HepG2 (cell line): ENCODE measurements around the gene KLHL36. TPM values are rescaled to one million over a fixed set of nuclear protein-coding genes. Genes with fewer than 3 reads are reported as not detected.

ENCODE experiments used
- ATAC-seq: fragments of 200-7000 bp; cut with Tn5 transposase; 3 replicates; pipeline ENCODE4 v1.9.1; 2020; ENCODE audit warnings: mild to moderate bottlenecking, moderate library complexity
- BruUV-seq: library from RNA; stranded (reverse); fragments of 400-500 nt; replicated peaks from 2 replicates; lab custom pipeline; 2021; lab: Mats Ljungman, UMichigan
- CTCF ChIA-PET: fragments of 300-600 bp; formaldehyde crosslinking; extraction: SDS; loops from one replicate; lab custom pipeline; 2021; ENCODE audit warnings: low total read pairs, inconsistent platforms, low intra/inter-chr PET ratio; lab: Yijun Ruan, JAX
- POLR2A ChIA-PET: fragments of 350-600 bp; sonication (Branson Sonifier 250); formaldehyde crosslinking; loops from one replicate; lab custom pipeline; 2020; ENCODE audit warnings: antibody characterized with exemption, inconsistent platforms; lab: Yijun Ruan, JAX
- DNase-seq: peaks from one replicate; pipeline ENCODE4 v3.0.0-alpha.2; 2015; ENCODE audit warnings: low spot score
- FAIRE-seq: peaks from 3 replicates; lab custom pipeline; 2011; peaks lifted over from hg19 to GRCh38; lab: Jason Lieb, UNC
- H2AFZ ChIP-seq: one replicate; pipeline ENCODE4 v1.6.1; 2011; ENCODE audit warnings: low read length, inconsistent platforms
- H3K27ac ChIP-seq: fragments of 300-600 bp; 3 replicates; pipeline ENCODE4 v1.8.0; 2011; ENCODE audit warnings: mixed run types, mild to moderate bottlenecking, mixed read lengths, low read length, inconsistent platforms; ENCODE audit not compliant: insufficient read depth; ENCODE audit errors: extremely low read length
- H3K27me3 ChIP-seq, 2 experiments: fragments of 200-600 bp in 1 of 2; 2 replicates in 1 of 2; 3 replicates in 1 of 2; pipeline versions ENCODE4 v1.6.0 to v1.8.0; 2011; ENCODE audit warnings: low read length in 2 of 2, mild to moderate bottlenecking in 2 of 2, moderate library complexity in 2 of 2, inconsistent platforms in 1 of 2; ENCODE audit not compliant: insufficient read depth in 2 of 2, control insufficient read depth in 1 of 2
- H3K36me3 ChIP-seq, 2 experiments: fragments of 200-600 bp in 1 of 2; replicated peaks in 1 of 2; 2 replicates in 1 of 2; 3 replicates in 1 of 2; pipeline versions ENCODE4 v1.5.1 to v1.8.0; 2011; ENCODE audit warnings: low read length in 2 of 2, inconsistent platforms in 1 of 2; ENCODE audit not compliant: insufficient read depth in 2 of 2, control insufficient read depth in 1 of 2
- H3K4me1 ChIP-seq: 2 replicates; pipeline ENCODE4 v1.5.1; 2012; ENCODE audit warnings: low read length, inconsistent platforms; ENCODE audit not compliant: insufficient read depth
- H3K4me2 ChIP-seq: 2 replicates; pipeline ENCODE4 v1.6.0; 2011; ENCODE audit warnings: low read depth, low read length, inconsistent platforms
- H3K4me3 ChIP-seq, 3 experiments: fragments of 200-600 bp in 1 of 3; sonication (generic), shearing (Covaris generic) in 1 of 3; replicated peaks in 1 of 3; 2 replicates each; pipeline ENCODE4 v1.5.1; 2011 to 2016; ENCODE audit warnings: low read length in 3 of 3, inconsistent platforms in 2 of 3, low read depth in 2 of 3, mild to moderate bottlenecking in 2 of 3, control low read depth in 1 of 3, mixed read lengths in 1 of 3; ENCODE audit not compliant: insufficient read depth in 1 of 3
- H3K79me2 ChIP-seq: one replicate; pipeline ENCODE4 v1.6.1; 2011; ENCODE audit warnings: low read length, inconsistent platforms; ENCODE audit not compliant: insufficient read depth
- H3K9ac ChIP-seq: 2 replicates; pipeline ENCODE4 v1.6.0; 2011; ENCODE audit warnings: mild to moderate bottlenecking, low read depth, low read length, inconsistent platforms; ENCODE audit not compliant: insufficient read depth
- H3K9me3 ChIP-seq: 2 replicates; pipeline ENCODE4 v1.5.1; 2012; ENCODE audit warnings: mild to moderate bottlenecking, low read length
- H4K20me1 ChIP-seq: 2 replicates; pipeline ENCODE4 v1.6.0; 2011; ENCODE audit warnings: inconsistent platforms, mild to moderate bottlenecking, low read length, moderate library complexity; ENCODE audit not compliant: insufficient read depth
- ARNT ChIP-seq: fragments of 450-650 bp; IDR thresholded peaks from 2 replicates; pipeline ENCODE4 v1.6.1; 2017
- HES4 ChIP-seq: sonication (generic); formaldehyde crosslinking; IDR thresholded peaks from 2 replicates; pipeline ENCODE4 v1.9.0; 2021; ENCODE audit warnings: mild to moderate bottlenecking, missing genetic modification reagents, borderline replicate concordance
- HHEX ChIP-seq: IDR thresholded peaks from 2 replicates; pipeline ENCODE4 v1.6.1; 2016; ENCODE audit warnings: control low read depth
- RARG ChIP-seq: sonication (generic); formaldehyde crosslinking; IDR thresholded peaks from 2 replicates; pipeline ENCODE4 v1.4.0; 2020; ENCODE audit warnings: low read depth, mild to moderate bottlenecking, missing genetic modification reagents
- SP4 ChIP-seq: sonication (generic); formaldehyde crosslinking; IDR thresholded peaks from 2 replicates; pipeline ENCODE4 v1.8.1; 2023; ENCODE audit warnings: mild to moderate bottlenecking, missing genetic modification reagents
- ZNF224 ChIP-seq: sonication (generic); formaldehyde crosslinking; IDR thresholded peaks from 2 replicates; pipeline ENCODE4 v1.5.0; 2020; ENCODE audit warnings: mild to moderate bottlenecking, missing genetic modification reagents
- ZNF253 ChIP-seq: sonication (generic); formaldehyde crosslinking; IDR thresholded peaks from 2 replicates; pipeline ENCODE4 v1.8.0; 2022; ENCODE audit warnings: mild to moderate bottlenecking, missing genetic modification reagents, borderline replicate concordance
- ZNF605 ChIP-seq: sonication (generic); formaldehyde crosslinking; IDR thresholded peaks from 2 replicates; pipeline ENCODE4 v1.8.0; 2022; ENCODE audit warnings: mild to moderate bottlenecking, missing genetic modification reagents
- WGBS: methylation state at CpG from one replicate; pipeline ENCODE4 v1.1.6; 2017; ENCODE audit warnings: low lambda C conversion rate; 5-methylcytosine and 5-hydroxymethylcytosine counted together
- in situ Hi-C: cut with HindIII; loops from 2 replicates; pipeline ENCODE4 v1.10.0; 2017; ENCODE audit warnings: low pct_unique_long_range_greater_than_20kb; ENCODE audit not compliant: extremely low pct_ligation_motif_present
- intact Hi-C: fragments of 100-400 bp; cut with micrococcal nuclease; formaldehyde crosslinking; loops from one replicate; pipeline ENCODE4 v1.10.0; 2022; ENCODE audit not compliant: unreplicated experiment
- polyA plus RNA-seq, 8 experiments: library from polyadenylated mRNA; depleted of rRNA in 3 of 8; stranded (reverse) in 7 of 8; unstranded in 1 of 8; fragments of >200 nt; fragmentation: Illumina TruSeq in 4 of 8; extraction: Trizol in 4 of 8; gene quantifications; 2 replicates each; pipeline versions ENCODE4 v1.2.1 to v1.2.3, GENCODE V29; 2011 to 2016; ENCODE audit warnings: low read depth in 4 of 8, missing spikeins in 1 of 8, mixed read lengths in 1 of 8; ENCODE audit not compliant: insufficient read depth in 1 of 8
- total RNA-seq, 5 experiments: library from RNA; depleted of rRNA; stranded (reverse); fragments of >200 nt; fragmentation: Illumina TruSeq; extraction: Trizol; gene quantifications; 2 replicates each; pipeline ENCODE4 v1.2.3, GENCODE V29; 2016; ENCODE audit warnings: low read depth in 1 of 5

KLHL36 gene
- total and polyA plus RNA-seq, 2 of the 13 experiments (the other 11 are each of a cell fraction or from before 2014, with no cell fraction given), result 24.3 to 26.0 TPM

- H3K9ac ChIP-seq, result peak overlapping the region; percentile 77
- H3K79me2 ChIP-seq, result no peaks in the 10 kb centered on the region
- ChIA-PET CTCF (no interaction called here), POLR2A (interaction anchor here (1.6 kb wide), 1 partner anchor 42 kb away, joined by 4 read pairs; no protein-coding TSS in a partner anchor)
- in situ Hi-C loops, result no loop called here
- H4K20me1 ChIP-seq, result peaks cover 5% of the 10 kb centered on the region; the same call in 1 of the 2 replicates
- DNase-seq, result no peak
- peaks cover 35% of the 10 kb centered on the region for H3K4me1 ChIP-seq
- FAIRE-seq, result no peak
- BruUV-seq, result no TSS peak
- peak; percentile 14 for ATAC-seq
- H2AFZ ChIP-seq, result no peak overlapping the region
- TF ChIP-seq RARG (no peak), ZNF253 (CRISPR knock-in tag) (no peak), ZNF605 (CRISPR knock-in tag) (0 out of 2 replicates have a peak, but pooled peaks have one; percentile 12), ARNT (no peak), ZNF224 (CRISPR knock-in tag) (0 out of 2 replicates have a peak, but pooled peaks have one; percentile 7), SP4 (peak; percentile 8; the same call in 1 of the 2 replicates), HES4 (CRISPR knock-in tag) (no peak), HHEX (CRISPR knock-in tag) (no peak)
- WGBS, result 48% methylated on average over 11 of the region's 11 CpGs
- intact Hi-C loops, result no loop called here
- peaks cover 0 to 18% of the 10 kb centered on the region in 2 experiments; a peak in 2 of 5 replicates for H3K27me3 ChIP-seq
- H3K4me3 ChIP-seq, result peak overlapping the region; percentile 77 to 87 (median 79); a peak in 5 of 6 replicates
- no peaks in the 10 kb centered on the region for H3K9me3 ChIP-seq
- no peak overlapping the region for H3K27ac ChIP-seq
- H3K36me3 ChIP-seq, result peaks cover 3 to 20% of the 10 kb centered on the region in 2 experiments; a peak in 3 of 5 replicates
- peak overlapping the region; percentile 99 for H3K4me2 ChIP-seq
Observed at GRCh38 chr16:84649511-84649861, 1.2 kb downstream of the KLHL36 start.
